ENCODE data around the gene SNN. TPM values are rescaled to one million over a fixed set of nuclear protein-coding genes. Genes with fewer than 3 reads are reported as not detected.

The SNN gene
- total RNA-seq, 1 experiment from 2014 or later: 13.0 TPM

- no peaks in the 10 kb centered on the region for H3K27me3 ChIP-seq (replicated peaks; ENCODE audit: insufficient read depth, low read depth, low read length, poor library complexity)
- intact Hi-C loops (cut with micrococcal nuclease; ENCODE audit: unreplicated experiment): no loop called here
- BruUV-seq (replicated peaks): no TSS peak
- peaks cover 4% of the 10 kb centered on the region for H3K4me1 ChIP-seq (ENCODE audit: insufficient read depth, low read length, poor library complexity, severe bottlenecking)
- TF ChIP-seq EZH2 (IDR thresholded peaks at IDR 0.05; ENCODE audit: borderline replicate concordance, low read depth, low read length, poor library complexity, severe bottlenecking): no peak
- TF ChIP-seq, protein P1, sequence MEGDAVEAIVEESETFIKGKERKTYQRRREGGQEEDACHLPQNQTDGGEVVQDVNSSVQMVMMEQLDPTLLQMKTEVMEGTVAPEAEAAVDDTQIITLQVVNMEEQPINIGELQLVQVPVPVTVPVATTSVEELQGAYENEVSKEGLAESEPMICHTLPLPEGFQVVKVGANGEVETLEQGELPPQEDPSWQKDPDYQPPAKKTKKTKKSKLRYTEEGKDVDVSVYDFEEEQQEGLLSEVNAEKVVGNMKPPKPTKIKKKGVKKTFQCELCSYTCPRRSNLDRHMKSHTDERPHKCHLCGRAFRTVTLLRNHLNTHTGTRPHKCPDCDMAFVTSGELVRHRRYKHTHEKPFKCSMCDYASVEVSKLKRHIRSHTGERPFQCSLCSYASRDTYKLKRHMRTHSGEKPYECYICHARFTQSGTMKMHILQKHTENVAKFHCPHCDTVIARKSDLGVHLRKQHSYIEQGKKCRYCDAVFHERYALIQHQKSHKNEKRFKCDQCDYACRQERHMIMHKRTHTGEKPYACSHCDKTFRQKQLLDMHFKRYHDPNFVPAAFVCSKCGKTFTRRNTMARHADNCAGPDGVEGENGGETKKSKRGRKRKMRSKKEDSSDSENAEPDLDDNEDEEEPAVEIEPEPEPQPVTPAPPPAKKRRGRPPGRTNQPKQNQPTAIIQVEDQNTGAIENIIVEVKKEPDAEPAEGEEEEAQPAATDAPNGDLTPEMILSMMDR (conservative IDR thresholded peaks at IDR 0.05; ENCODE audit: low read depth, low read length): no peak
- H3K9me3 ChIP-seq (ENCODE audit: low read depth, low read length, poor library complexity, severe bottlenecking): no peaks in the 10 kb centered on the region
- peaks cover 8% of the 10 kb centered on the region for H3K36me3 ChIP-seq (ENCODE audit: insufficient read depth, low read length, poor library complexity, severe bottlenecking)
- H3K4me3 ChIP-seq (ENCODE audit: low read depth, low read length, poor library complexity, severe bottlenecking): no peak overlapping the region
- no peak overlapping the region for H3K27ac ChIP-seq (ENCODE audit: low read depth, low read length, poor library complexity, severe bottlenecking)
- no peak for DNase-seq (ENCODE audit: low spot score)
- POLR2A ChIA-PET (ENCODE audit: low non-redundant PET): no interaction called here
- CTCF ChIA-PET: no interaction called here
Observed at GRCh38 chr16:11671676-11672075, 3.4 kb downstream of the SNN start.

DNA sequence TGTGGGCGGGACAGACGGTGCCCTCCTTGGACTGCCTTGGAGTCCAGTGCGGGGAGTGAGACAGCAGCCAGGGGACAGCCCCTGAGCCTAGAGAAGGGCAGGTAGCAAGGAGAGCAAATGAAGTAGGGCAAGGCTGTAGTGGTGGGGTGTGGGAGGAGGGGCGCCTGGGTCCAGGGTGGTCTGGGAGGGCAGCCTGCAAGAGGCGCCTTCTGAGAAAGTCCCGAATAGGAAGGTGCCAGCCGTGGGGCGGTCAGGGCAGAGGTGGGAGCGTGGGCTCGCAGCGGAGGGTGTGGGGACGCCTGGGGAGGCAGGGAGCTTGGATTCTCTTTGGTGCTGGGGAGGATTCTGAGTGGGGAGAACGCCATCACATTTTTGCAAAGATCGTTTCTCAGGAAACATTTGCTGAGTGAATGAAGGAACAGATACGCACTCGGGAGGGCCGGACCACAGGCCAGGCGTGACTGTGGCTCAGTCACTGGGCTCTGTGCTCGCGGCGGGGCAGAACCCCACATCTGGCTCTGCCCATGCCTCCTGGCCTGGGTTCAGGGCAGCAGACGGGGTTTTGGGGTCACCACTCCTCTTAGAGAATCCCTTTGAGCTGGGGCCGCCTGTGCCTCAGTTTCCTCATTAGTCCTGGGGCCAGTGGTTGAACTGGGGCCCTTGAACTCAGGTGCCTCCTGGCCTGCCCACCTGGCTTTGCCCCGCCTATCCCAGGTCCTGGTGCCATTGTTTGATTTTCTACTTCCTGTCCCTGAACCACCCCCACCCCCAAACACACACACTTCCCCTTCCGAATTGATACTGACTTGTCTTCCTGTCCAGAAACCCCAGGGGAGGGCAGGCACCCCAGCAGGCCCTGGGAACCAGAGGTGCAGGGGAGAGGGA is 4.2 kb downstream of the SNN start:
- CTCF ChIA-PET: no interaction called here
- TF ChIP-seq EZH2 (IDR thresholded peaks at IDR 0.05; ENCODE audit: borderline replicate concordance, low read depth, low read length, poor library complexity, severe bottlenecking): no peak
- TF ChIP-seq, protein P1 (conservative IDR thresholded peaks at IDR 0.05; ENCODE audit: low read depth, low read length): no peak
- Histone ChIP-seq H3K36me3 (ENCODE audit: insufficient read depth, low read length, poor library complexity, severe bottlenecking) (peaks cover 10% of the 10 kb centered on the region), H3K27me3 (replicated peaks; ENCODE audit: insufficient read depth, low read depth, low read length, poor library complexity) (no peaks in the 10 kb centered on the region), H3K9me3 (ENCODE audit: low read depth, low read length, poor library complexity, severe bottlenecking) (no peaks in the 10 kb centered on the region), H3K4me1 (ENCODE audit: insufficient read depth, low read length, poor library complexity, severe bottlenecking) (peaks cover 4% of the 10 kb centered on the region), H3K27ac (ENCODE audit: low read depth, low read length, poor library complexity, severe bottlenecking) (no peak overlapping the region), H3K4me3 (ENCODE audit: low read depth, low read length, poor library complexity, severe bottlenecking) (no peak overlapping the region)
- BruUV-seq (replicated peaks): no TSS peak
- DNase-seq (ENCODE audit: low spot score): no peak
- POLR2A ChIA-PET (ENCODE audit: low non-redundant PET): no interaction called here
- intact Hi-C loops (cut with micrococcal nuclease; ENCODE audit: unreplicated experiment): no loop called here

GRCh38 chr16:11673091-11674000 is 5.1 kb downstream of the SNN start:
- DNase-seq (ENCODE audit: low spot score): no peak
- no peaks in the 10 kb centered on the region for H3K9me3 ChIP-seq (ENCODE audit: low read depth, low read length, poor library complexity, severe bottlenecking)
- BruUV-seq (replicated peaks): no TSS peak
- ChIA-PET POLR2A (ENCODE audit: low non-redundant PET) (no interaction called here), CTCF (no interaction called here)
- peaks cover 4% of the 10 kb centered on the region for H3K4me1 ChIP-seq (ENCODE audit: insufficient read depth, low read length, poor library complexity, severe bottlenecking)
- no peak overlapping the region for H3K27ac ChIP-seq (ENCODE audit: low read depth, low read length, poor library complexity, severe bottlenecking)
- no peak overlapping the region for H3K4me3 ChIP-seq (ENCODE audit: low read depth, low read length, poor library complexity, severe bottlenecking)
- TF ChIP-seq, protein P1 (conservative IDR thresholded peaks at IDR 0.05; ENCODE audit: low read depth, low read length): no peak
- TF ChIP-seq EZH2 (IDR thresholded peaks at IDR 0.05; ENCODE audit: borderline replicate concordance, low read depth, low read length, poor library complexity, severe bottlenecking): no peak
- no peaks in the 10 kb centered on the region for H3K27me3 ChIP-seq (replicated peaks; ENCODE audit: insufficient read depth, low read depth, low read length, poor library complexity)
- peaks cover 19% of the 10 kb centered on the region for H3K36me3 ChIP-seq (ENCODE audit: insufficient read depth, low read length, poor library complexity, severe bottlenecking)
- intact Hi-C loops (cut with micrococcal nuclease; ENCODE audit: unreplicated experiment): no loop called here

Data from A673 (cell line).